GM19328 (cell line): ENCODE data around the gene CDH2.

Experiments used
- ATAC-seq: cut with Tn5 transposase; IDR thresholded peaks from one replicate; pipeline ENCODE4 v1.9.1; 2021; ENCODE audit warnings: mild to moderate bottlenecking, moderate library complexity; ENCODE audit not compliant: unreplicated experiment

The CDH2 gene

DNA sequence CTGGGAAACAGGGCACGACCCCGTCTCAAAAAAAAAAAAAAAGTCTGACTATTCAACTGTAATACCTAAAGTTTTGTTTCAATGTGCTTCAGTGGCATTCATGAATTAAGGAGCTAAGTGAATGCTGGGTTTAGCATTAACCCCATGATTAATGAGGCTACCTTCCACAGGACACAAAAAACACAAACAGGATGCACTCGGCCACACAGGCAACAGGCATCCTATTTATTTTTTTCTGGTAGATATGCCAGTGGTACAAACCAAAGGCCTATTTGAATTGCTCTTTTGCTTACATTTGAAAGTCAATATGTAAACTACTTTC, 48.3 kb downstream of the CDH2 start:
- no peak for ATAC-seq

DNA sequence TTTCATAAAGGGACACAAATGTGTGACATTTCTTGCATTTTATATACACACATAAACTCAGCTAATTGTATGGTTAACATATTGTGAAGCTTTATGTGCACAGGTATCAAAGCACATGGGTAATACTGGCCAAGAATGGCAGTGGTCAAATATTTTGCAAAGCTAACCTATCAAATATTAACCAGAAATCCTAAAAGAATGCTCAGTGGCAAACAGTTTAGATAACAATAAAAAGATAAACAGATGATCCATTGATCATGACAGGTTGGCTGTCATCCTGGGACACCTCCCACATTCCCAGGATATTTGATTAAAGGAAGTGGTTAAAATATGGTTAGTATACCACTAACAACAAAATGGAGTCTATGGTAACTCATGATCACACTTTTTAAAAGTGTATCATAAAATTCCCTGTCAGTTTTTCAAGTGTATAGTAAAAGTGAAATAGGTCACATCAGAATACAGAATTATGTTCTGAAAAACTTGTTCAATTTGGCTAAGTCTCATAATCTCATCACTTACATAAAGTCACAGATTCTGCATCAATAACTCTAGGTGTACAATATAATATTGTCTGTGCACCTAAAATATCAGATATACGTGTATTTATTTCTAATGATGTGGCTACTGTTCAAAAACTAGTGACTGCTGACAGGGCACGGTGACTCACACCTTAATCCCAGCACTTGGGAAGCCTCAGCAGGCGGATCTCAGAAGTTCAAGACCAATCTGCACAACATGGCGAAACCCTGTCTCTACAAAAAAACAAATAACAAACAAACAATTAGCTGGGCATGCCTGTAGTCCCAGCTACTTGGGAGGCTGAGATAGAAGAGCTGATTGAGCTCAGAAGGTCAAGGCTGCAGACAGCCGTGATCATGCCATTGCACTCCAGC, 48.9 kb downstream of the CDH2 start:
- ATAC-seq = no peak

DNA sequence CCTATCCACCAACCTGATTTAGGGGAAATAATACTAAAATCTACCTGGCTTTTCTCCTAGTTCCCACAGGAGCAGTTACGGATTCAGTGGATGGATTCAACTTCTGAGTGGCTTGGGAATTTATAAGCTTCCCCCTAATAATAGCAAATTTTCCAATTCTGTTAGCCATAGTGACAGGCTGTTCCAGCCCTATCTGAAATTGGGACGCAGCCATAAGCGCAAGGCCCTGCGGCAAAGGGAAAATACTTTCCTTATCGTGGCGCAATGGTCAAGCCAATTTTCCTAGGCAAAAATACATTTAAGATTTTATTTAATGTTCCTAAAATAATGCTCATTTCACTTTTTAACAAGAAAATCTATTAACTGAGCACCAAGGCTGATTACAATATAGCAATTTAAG, 49.7 kb downstream of the CDH2 start:
- no peak for ATAC-seq

DNA sequence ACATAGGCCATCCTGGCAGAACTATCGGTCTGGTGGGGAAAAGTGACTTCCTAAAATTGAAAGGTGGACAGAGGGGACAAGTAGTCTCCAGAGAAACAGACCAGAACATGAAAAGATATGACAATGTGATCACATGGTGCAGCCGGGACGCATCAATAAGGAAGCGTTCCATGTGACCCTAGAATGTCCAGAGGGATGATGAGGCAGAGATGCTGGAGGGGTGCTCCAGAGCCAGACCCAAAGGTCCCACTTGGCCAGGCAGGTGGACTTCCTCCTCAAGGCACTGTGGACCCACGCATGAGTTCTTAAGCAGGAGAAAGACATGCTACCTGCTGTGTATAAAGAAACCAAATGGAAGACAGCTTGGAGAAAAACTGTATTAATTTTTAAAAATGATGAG, 50.2 kb downstream of the CDH2 start:
- ATAC-seq = no peak

DNA sequence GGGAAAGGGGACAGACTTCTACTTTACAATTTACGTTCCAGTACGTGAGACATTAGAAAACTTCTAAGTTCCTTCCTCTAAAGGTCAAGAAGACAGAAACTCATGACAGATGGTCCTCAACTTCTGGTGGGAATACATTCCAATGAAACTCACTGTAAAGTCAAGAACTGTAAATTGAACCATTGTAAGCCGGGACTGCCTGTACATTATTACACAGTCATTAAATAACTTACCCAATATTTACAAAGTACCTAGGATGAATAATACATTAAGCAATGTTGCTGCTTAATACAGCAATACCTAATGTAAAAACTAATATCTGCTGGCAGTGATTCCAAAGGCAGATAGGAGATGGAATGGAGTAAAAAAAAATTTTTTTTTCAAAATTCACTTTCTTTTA, 51.9 kb downstream of the CDH2 start:
- ATAC-seq = no peak

DNA sequence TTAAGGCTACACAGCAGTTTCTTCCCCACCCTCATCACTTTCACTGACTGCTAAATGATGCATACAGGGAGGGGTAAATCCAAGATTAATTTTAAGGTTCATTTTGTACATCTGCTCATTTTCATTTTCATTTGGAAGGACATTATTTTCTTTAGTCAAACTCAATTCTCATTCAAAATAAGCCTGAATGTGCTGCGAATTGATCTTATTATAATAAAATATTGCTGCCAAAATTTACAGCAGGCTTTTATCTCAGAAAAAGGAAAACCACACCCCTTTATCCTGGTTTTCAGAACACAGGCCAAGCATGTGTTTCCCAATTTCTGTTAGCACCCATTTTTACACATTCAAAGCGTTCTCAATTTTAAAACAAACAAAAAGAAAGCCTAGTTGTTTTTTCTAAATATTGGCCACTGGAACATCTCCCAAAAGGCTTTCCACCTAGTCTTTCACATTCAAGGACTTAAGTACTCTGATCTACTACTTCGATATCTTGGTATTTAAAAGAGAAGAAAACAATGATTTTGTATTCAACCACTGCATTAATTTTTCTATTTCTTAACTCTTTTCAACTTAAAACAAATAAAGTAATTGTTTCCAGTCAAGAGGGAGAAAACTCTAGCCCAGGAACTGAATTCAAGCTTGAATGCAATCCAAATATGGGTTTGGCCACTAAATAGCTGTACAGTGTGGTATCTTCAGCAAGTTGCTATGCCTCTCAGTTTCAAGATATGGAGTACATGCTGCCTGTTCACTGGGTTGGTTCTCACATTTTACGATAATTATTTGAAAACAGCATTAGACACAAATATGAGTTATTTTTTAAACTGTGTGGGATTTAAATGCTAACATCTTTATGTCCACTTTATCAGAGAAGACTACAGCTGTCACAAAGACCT, 52.5 kb downstream of the CDH2 start:
- no peak for ATAC-seq

DNA sequence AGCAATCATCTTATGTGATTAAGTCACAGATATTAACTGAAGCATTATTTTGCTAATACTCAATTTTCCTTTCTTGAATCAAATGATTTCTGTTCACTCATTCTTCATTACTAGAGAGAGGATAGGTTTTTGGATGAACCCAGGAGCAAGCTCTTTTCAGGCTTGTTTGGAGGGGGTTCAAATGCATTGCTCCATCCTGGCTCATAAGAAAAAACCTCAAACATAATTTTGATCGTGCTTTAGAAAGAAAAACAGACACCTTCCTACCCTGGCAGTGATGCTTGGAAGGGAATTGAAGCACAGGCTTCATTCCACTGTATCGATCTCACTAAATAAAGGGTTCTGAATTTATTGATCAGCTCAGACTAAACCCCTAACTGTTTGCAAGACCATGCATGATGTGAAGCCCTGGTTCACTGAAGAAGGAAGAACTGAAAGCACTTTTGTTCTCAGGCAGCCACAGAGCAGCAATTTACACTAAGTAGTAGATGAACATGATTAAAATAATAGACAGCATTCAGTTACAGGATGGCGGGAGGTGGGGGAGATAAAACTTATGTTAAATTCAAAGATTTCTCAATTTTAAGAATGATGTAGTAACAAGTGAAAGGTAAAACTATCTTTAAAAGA, 53.4 kb downstream of the CDH2 start:
- no peak for ATAC-seq

DNA sequence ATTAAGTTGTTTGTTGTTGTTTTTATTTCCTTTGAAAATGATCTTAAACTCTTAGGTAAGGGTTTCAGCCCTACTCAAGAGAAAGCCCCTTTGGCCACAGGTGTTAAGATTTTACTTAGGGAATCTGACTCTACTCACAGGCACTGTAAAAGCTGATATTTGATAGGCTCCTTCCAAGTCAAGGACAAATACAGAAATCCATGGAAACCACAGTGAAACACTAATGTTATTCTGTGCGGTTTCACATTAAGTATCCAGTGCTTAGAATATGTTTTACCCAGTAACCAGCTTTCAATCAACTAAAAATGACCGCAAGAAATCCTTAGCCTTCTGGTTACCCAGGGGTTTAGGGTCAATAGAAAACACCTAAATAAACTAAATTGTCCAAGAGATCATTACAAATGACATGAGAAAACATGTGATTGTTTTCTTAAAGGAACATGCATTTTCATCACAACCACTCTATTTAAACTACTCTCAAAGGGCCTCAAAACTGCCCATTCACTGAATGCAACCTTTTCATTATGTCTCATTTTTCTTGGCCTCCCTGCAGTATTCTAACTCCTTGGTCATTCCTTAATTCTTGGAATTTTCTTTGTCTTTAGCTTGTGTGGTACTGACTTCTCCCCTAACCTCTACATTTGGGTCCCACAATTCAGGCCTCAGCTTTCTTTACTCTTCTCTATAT, 56.0 kb downstream of the CDH2 start:
- no peak for ATAC-seq

DNA sequence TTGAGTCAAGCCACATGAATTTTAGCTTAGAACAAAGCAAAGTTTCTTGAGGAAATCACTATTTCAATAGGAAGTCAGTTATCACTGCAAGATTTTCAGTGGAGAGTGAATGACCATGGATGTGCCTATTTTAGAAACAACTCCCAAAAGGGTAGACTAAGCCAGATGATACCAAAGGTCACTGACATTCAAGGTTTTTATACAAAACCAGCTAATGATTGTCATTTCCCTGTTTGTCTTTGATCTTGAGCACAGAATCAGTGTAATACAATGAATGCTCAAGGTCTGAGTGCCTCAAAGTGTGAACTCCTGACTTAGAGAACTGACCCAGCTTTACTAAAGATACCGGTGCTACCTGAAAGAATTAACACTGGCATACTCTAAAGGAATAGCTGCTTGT, 60.5 kb downstream of the CDH2 start:
- no peak for ATAC-seq

DNA sequence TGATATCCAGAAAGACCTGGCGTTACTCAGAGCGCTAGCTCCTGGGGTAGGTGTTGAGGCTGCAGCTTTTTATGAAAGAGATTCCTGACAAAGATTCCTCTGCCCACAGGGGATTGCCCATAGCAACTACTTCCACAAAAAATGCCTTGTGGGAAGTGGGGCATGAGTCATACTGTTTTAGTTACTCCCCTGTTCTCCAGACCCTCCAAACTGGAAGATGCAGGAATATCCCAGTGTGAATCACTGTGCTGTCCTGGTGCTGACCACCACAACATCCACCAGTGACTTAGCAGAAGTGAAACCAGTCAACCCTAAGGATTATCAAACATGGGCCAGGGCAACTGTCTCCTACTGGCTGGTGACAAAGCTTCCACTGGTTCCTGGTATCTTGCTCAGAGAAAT, 61.8 kb downstream of the CDH2 start:
- ATAC-seq = no peak

DNA sequence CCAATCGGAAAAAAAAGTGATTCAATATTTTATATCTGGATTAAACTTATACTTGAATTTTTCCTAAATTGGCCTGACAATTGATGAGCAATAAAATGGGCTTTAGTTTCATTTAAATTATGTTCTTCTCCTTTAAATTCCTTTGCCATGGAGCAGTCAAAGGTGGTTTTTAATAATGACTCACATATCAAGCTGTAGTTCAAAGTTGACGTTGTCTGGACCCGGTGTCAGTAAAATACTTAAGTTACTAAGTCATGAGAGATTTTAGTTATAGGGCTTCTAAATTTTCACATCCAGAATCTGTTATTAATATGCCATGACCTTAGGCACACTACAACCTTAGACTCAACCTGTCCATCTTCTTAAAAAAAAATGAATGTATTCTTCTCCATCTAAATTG, 62.5 kb downstream of the CDH2 start:
- no peak for ATAC-seq

DNA sequence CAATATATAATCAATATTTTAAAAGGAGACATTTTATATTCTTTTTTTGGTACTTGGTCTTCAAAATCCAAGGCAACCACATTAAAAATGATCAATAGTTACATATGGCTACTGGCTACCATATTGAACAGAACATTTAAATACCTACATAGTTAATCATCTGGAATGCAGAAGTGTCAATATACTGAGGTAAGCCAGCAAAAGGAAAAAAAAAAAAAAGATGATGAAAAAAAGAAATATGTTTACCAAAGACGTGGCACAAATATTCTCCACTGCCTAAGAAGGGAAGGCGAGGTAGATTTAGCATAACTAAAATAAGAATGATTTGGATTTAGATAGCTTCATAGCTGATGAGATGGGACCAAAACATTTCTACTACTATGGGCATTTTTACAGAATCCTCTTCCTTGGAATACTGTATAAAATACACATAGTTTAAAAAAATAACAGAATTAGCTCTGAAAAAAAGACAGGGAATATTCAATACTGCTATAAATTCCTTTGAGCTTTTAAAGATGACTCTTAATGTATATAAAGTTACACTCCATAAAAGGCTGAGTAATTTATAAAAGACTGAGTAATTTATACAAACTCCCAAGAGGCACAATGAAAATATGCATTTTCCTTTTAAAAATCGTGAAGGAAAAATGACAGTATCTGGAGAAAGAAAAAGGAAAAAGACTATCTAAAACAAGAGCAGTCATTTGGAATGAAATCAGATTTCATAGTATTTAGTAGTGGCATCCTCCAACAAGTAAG, 63.5 kb downstream of the CDH2 start:
- ATAC-seq = no peak

DNA sequence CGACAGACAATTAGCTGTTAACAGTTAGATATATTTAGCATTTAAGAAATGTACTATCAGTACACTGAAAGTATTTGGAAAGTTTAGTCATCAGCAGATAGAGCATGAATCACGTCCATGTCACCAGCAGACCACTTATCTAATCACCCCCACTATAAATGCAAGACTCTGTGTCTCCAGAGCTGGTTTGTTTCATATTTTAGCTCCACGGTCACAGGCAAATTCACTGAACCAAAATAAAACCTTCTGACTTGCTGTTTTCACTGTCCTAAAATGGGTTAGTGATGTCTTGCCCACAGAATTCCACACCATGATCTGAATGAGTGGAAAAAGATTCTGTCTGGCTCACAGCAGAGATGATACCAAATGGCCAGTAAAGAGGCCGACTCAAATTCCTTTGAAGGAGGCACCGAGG, 64.9 kb downstream of the CDH2 start:
- no peak for ATAC-seq

DNA sequence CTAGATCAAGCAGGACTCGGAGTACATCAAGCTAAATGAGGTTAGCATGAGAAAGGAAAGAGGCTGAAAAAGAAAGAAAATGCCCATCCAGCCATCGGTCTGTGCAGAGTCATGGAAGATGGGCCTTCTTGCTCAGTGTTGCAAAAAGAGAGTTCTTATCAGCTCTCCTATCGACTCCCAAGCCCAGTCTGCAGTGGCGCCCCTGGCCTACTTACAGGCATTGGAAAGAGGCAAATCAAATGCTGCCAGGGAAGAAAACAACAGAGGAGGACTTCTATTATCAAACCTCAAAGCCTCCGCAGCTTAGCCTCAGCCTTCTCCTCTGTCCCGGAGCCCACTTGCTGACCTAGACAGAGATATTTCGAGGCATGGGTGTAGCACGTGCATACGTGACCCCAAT, 66.0 kb downstream of the CDH2 start:
- no peak for ATAC-seq

DNA sequence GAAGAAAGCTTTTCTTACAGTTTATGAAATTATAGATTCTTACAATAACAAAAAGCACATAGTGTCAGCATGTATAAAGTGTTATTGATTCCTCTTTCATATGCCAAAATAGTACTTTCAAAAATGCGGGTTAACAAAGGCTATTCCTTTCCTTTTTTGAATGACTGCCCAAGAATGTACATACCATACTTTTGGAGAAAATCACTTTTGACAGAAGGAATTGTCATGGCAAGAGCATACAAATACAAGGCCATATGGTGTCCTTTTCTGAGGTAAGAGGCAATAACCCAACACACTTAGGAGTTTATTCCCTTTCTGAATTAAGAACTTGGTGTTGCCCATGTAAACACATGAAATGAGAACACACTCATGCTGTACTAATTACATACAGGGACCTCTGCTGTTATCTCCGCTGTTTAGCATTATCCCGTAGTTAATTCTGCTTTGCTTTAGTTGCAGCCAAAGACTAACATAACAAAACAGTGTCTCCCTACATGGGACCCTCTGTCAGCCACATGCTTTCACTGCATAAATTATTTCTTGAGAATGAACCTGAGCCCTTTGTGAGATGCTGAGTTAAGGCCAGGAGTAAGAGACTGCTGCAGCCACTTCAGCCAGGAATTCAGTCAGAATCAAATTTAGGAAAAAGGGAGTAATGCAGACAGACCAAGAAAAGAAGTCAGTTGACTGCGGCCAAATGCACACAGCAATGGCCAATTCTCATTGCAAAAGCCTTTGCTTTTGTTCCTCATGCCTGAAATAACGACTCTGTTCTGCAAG, 67.0 kb downstream of the CDH2 start:
- ATAC-seq = no peak

DNA sequence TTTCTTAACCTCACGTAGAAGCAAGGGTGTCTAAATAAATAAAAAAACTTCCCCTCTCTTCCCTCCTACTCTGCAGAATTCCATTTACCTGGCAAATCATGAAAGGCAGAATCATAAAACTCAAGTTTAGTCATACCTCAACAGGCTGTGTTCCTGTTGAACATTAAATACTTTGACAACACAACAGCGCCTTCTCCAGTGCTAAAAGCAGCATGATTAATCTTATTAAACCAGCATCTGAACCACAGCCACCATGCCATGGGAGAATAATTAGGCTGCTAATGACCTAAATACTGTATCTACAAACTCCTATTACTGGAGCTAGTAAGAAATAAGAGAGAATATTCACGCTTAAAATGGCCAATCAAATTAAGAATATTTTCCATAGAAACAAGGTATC, 68.1 kb downstream of the CDH2 start:
- ATAC-seq = no peak

DNA sequence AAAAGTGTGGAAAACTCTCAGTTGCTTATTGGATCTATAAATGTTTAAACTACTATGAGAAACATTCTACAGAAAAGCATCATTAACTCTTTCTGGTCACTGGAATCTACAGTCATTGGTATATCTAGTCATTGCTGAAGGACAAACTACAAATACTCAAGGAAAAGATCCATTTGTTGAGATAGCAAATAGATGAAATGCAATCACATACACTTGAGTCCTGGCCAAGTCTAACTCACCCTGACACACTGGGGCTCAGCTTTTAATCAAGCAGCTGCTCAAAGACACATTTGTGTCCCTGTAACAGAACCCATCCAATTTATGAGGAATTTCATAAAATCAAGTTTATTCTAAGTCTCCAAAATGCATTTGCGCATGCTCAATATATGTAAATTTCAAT, 68.7 kb downstream of the CDH2 start:
- no peak for ATAC-seq

DNA sequence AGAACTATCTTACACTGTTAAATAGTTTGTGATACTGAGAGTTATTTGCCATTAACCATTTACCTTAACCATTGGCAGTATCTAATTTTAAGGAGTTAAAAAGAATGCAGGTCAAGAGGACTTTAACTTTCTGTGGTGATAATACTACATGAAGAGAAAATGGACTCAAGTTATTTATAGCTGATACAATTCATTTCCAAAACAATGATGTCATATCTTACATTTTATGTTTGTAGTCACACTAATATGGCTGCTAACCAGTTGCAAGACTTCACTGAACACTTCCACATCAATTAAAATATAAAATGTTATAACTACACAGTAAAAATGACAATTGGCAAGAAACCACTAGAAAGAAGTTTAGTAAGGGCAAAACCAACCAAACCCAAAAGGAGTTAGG, 77.7 kb downstream of the CDH2 start:
- no peak for ATAC-seq

DNA sequence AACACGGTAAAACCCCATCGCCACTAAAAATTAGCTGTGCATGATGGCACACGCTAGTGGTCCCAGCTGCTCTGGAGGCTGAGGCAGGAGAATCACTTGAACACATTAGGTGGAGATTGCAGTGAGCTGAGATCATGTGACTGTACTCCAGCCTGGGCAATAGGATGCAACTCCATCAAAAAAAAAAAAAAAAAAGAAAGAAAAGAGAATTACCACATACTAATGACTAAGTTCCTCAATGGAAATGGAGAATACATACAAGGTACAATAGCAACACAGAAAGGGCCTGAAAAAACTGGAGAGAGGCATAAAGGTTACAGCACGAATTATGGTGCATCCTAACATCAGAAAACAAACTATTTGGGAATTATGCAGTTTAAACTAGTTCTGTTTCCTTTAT, 81.3 kb downstream of the CDH2 start:
- no peak for ATAC-seq

DNA sequence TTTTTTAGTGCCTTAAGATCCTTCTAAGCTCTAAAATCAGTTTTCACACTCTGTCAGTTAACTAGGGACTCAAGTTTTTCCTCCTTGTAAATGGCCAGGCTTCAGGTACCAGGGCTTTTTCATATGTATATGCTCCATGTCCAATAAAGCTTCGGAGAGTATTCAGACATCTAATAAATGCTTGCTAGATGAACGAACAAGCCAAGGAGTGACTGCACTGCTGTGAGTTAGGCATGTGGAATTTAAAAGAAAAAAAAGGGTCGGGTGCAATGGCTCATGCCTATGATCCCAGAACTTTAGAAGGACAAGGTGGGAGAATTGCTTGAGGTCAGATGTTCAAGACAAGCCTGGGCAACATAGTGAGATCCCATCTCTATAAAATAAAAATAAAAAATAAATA, 81.9 kb downstream of the CDH2 start:
- ATAC-seq = no peak
